NCI-H2171 treated with DMSO at 0.1 percent for 48 hours (cell line): ENCODE data around the gene FXYD2.

Experiments used
- DNase-seq: peaks from one replicate; lab custom pipeline; 2025; lab: John Stamatoyannopoulos, UW

Gene FXYD2

DNA sequence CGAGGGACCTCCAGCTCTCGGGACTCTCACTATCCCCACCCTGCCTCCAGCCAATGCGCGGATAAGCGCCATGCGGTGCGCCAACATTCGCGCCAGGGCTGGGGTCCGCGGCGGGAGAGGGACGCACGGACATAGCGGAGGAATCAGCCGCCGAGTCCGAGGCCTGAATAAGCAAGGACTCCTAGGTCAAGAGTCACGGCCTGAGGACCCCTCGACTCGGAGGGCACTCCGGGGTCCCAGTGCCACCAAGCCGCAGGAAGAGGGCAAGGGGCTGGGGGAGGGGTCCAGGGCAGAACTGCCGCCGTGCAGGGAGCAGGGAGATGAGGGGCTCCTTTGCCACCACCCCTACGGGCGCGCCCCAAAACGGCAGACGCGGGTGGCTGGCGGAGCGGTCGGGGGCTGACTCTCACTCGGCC is 28.1 kb downstream of the FXYD2 start:
- DNase-seq: no peak

DNA sequence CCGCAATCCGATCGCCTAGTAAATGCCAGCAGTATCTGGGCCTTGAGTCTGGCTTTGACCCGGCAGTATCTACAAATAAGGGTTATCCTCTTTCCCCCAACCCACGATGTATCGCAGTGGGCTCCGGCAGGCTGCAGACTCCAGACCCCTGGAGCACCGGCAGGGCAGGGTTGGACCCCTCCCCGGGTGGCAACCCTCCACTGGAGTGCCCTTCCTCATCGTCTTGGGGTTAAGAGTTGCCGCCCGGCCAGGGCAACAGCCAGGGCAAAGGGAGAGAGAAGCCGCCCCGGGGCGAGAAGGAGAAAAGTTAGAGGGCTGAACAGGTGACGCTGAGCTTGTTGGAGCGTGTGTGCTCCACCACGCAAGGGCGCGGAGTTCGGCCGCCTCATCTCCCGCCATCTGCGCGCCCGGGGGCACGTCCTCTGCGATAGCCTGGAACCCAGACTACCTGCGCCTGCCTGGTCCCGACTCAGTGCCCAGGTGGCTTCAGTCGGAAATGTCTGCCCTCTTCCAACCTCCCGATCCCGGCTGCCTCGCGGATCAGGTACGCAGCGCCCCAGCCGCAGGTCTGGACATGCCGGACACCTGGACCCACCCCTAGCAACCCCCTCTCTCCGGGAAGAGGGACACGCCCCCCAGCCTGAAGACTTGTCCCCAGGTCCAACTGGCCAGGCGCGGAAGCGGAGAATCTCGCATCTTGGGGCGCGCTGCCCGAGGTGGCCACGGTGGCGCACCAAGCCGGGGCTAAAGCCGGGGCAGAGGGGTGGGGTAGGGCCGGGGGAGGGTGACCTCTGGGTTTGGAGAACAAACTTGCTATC is 28.7 kb downstream of the FXYD2 start:
- peak; percentile 11 for DNase-seq

DNA sequence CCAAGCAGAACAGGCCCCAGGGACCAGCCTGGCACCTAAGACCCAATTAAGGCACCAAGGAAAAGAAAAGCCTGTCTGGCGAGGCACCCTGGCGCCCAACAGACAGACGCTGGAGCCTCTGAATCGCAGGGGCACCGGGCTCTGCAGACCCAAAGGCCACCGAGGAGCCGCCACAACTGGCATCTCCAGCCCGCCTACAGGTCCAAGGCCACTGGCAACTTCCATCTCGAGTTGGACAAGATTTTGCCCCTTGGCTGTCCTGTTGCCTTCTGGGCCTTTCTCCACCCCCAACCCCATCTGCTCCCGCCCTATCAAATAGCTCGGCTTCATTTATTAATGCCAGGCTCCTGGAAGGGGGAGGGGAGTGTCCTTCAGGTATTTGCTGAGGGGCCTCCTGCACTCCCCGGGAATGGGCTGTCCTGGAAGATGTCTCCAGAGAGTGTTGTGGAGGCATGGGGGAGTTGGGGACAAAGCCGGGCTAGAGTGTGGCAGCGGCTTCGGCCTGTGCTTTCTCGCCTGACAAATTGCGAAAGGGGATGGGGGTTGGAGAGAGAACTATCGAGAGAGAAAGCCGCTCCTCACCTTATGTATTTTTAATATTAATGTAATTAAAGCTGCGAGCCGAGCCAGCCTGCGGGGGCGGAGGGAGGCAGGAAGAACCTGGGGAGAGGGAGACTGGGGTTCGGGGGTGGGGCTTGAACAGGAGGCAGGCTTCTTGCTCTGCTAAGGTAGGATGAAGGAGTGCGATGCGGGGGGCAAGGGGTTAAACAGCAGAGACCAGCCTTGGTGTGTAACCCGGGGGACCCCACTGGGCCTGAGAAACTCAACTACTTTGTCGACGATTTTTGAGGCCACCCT is 29.5 kb downstream of the FXYD2 start:
- no peak for DNase-seq

DNA sequence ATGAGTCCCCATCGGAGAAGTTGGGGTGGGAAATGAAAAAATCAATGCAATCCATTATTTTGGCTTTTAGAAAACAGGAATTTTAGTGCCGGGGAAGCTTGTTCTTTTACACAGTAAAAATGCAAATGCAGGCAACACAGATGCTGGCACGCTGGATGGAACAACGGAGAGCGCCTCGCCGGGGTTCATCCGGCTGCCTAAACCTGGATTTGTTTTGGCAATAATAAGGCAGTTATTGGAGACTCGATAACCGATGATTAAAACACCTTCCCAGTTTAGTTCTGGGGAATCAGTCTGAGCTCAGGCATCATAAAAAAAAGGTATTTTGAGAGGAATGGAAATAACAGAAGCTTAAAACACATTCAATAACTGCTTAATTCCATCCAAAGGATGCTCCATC is 30.4 kb downstream of the FXYD2 start:
- no peak for DNase-seq

DNA sequence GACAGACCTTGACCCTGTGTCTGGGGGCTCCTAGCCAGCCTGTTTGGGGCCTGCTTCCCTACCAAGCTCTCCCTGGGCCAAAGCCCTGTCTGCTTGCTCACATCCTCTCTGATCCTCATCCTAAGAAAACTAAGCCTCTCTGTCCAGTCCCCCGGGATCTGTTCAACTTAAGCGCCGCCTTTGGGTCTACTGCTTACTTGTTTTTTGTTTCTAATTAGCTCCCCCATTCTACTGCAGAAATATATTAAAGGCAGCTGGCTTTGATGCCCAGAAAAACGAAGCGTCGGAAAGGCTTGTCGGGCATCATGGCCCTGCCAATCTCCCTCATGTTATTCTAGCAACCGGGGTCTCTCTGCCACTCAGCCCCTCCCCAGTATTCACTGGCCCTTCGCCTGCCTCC is 31.0 kb downstream of the FXYD2 start:
- no peak for DNase-seq

DNA sequence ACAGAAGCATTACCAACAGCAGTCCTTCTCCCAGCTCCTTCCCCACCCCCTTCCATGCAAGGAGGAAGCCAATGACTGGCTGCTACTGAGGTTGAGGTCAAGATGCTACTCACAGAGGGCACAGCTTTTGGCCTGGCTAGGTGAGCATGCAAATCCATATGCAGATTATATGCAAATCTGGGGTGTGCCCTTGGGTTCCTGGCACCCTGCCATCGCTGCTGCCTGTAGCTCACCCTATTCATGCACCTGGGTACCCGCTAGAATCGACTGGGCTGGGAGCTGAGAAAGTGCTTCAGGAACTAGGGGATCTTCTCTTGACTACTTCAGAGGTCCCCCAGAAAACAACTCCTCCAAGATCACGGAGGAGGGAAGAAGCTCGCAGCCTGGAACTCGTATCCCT is 31.6 kb downstream of the FXYD2 start:
- DNase-seq: peak; percentile 42

DNA sequence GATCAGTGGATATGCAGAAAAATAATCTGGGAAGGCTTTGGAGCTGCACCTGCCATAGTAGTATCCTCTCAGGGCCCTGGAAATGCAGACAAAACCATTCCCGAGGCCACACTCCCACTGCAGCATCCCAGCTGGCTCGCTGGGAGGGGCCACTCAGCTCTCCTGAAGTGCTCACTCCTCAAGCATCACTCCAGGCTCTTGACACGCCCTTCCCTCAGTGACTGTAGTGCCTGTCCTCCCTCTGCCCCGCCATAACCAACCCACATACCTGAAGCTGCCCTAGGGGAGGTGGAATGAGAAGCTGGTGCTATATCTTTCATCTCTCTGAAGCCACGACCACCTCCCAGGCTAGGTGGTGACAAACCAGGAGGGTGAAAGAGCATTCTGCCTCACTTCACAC is 32.3 kb downstream of the FXYD2 start:
- no peak for DNase-seq

DNA sequence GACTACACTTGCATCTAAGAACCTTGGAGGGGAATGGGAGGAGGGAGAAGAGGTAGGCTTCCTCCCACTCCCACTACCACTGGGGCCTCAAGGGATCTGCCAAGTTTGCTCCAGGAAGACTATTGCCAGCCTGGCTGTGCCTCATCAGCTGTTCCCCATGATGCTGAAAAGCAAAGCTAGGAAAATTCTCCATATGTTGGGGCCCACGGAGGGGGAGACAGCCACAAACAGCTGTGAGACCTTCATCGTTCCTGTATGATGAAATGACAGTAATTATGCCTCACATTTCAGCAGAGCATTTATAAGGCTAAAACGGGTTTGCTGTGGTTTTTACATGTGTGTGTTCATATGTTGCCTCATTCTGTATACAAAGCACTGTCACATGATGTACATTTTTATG is 34.3 kb downstream of the FXYD2 start:
- DNase-seq: peak; percentile 46

DNA sequence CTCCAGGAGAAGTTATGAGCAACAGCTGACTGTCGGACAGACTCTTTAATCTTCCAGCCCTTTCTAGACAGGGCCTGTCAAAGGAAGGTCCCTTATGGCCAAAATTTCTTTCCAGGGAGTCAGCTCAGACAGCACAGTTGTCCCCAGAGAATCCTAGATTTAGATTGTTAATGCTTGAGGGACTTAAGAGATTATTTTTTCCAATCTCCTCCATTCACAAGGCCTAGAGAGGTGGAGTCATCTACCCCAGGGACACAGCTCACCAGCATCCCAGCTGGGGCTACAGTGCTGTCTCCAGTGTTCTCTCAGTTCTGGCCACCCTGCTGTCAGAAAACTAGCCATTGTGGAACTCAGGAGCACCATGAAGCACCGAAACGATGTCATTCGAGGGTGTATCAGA is 35.3 kb downstream of the FXYD2 start:
- DNase-seq: no peak

DNA sequence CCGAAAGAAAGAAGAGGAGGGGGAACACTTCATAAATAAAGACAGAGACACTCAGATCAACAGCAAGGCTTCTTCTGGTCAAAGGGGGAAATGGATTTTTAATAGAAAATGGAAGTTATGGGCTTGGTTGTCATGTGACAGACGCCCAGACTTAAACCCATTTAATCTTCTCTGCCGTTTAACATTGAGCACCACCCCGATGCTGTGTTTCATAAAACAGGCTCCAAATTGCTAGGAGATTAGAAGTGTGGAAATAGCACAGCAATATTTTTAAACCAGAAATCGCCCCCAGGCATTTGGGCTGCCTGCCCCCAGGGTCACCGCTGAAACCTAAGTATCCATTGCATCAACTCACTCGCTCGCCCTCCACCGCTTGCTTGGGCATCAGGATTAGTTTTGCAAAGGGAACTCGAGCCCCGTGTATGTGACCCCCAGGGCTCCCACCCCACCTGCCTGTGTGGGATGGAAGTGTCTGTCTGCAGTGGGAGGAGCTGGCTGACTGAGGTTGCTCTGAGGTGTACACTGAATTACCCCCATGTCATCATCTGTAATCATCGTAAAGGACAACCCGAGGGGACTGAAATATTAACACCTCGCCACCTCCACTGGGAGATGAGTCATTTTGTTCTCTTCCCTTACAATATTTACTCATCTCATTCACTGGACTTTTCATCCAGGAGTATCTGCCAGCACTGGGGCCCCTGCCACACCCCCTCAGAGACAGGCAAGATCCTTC is 38.2 kb downstream of the FXYD2 start:
- DNase-seq: no peak

DNA sequence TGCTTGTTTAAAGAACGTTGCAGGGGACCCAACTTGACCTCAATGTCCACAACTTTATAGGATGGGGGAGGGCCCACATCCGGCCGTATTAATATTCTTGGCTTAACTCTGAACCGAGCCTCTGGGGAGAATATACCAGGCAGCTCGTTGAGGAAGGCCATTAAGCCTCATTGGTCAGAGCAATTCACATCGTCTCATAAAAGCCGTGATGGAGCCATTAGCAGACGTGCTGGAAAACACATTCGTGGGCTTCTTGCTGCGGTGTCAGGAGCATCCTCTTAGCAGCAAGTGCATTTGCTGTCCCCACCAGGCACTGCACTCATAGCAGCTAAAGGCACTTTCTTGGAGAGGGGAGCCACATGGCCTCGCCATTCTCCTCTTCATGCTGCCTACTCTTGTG is 42.4 kb downstream of the FXYD2 start:
- DNase-seq: no peak

DNA sequence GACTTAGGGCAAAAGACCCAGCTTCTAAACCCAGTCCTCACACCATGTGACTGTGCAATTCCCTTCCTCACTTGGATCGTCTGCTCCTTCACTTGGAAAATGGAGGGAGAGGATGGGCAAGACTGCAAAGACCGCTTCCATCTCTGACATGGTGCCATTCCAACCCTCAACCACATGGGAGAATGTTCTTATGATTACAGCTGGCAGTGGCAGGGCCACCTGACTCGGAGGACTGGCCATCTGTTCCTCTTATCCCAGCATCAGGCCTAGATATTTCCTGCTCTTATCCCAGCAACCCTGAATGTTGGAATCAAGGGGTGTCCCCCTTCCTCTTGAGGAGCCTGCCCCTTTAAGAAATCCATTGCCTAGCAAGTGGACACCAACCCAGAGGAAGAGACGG is 42.9 kb downstream of the FXYD2 start:
- peak; percentile 55 for DNase-seq

DNA sequence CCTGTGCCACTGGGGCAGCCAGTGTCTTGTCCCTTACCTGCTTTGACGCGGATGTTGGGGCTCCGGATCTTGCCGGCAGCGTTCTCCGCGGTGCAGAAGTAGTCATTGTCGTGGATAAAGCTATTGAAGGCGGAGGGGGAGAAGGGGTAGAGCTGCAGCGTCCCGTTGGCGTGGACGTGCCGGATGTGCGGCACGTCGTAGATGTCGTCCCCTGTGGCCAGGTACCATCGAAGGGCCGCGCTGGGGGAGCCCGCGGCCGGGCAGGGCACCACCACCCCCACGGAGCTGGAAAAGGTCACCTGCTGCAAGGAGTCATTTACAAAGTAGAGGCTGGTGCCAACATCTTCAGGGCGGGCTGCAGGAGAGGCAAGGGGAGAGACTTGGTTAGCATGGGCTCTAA is 44.1 kb downstream of the FXYD2 start:
- no peak for DNase-seq

DNA sequence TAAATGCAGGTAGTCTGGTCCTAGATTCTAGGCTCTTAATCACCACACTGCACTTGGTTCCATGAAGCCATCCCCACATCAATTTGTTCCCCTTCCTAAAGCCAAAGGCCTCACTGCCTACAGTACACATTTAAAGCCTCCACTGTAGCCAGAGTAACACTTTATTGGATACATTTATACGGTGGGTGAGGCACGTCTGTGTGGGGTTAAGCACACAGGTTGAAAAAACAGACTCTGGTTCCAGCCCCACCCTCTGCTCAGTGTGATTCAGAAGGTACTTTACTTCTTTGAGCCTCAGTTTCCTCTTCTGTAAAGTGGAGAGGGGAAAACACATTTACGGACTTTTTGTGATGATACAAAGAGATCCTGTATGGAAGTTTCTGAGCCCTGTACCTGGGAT is 50.0 kb downstream of the FXYD2 start:
- no peak for DNase-seq

DNA sequence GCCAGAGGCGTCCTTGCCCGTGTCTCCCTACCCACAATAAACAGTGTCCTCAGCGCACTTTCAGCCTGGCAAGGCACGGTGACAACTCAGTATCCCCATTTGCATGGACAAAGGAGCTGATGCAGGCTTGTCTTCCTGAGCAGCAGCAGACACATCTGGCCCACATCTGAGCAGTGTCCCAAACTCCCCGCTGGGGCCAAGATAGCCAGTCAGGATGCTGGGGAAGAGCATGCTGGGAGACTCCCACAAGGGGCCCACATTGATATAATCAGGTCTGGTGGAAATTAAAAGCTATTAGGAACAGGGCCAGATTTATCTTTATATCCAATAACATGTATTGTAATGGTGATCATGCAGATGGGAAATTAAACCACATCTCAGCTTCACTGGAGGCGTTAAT is 52.2 kb downstream of the FXYD2 start:
- no peak for DNase-seq

DNA sequence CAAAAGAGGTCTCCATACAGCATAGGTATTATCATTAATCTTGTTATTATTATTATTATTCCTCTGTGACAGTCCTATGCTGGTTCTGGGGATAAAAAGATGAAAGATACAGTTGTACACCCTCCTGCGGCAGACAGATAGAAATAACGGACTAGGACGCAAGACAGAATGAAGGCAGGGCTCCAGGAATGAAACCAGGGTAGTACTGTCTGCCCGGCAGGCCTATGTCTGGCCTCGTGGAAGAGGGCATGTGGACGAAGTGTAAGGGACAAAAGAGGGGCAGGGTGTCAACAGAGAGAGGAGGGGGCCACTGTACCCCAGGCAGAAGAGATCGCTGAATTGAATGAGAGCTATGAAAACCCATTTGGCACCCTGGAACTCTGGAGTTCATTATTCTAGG is 52.7 kb downstream of the FXYD2 start:
- DNase-seq: no peak

DNA sequence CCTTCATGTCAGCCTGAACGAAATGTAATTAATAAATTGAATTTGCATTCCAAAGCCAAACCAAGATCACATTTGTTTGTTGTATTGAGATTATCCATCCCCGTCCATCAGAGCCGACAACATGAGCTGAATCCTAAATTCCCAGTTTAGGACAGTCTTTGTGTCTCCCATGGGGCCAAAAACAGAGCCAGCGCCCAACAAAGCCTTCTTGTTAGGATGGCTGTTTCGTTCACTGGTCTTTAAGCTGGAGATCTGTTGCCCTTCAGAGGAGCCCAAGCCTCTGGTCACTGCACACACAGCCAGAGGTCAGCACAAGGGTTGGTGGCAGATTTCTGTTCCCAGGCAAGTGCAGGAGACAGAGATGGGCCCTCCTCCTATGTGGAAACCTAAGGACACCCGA is 53.3 kb downstream of the FXYD2 start:
- DNase-seq: no peak

DNA sequence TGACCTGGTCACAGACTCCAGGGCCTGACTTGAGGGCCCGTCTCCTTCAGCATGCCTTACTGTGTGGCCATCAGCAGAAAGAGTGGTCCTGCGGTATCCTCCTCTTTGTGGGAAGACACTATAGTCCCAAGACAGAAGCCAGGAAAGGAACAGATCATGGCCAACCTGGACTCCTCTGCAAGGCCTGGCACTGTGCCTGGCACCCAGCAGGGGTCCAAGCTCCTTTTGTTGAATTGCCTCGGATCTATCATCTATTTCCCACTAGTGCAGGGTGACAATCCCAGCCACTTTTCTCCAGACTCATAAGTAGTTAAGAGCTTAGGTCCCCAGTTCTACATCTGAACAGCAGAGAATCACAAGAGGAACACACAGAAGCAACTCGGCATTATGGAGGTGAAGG is 54.5 kb downstream of the FXYD2 start:
- DNase-seq: no peak
